Measurements from ENCODE around the gene ABCA4.

The ABCA4 gene

DNA sequence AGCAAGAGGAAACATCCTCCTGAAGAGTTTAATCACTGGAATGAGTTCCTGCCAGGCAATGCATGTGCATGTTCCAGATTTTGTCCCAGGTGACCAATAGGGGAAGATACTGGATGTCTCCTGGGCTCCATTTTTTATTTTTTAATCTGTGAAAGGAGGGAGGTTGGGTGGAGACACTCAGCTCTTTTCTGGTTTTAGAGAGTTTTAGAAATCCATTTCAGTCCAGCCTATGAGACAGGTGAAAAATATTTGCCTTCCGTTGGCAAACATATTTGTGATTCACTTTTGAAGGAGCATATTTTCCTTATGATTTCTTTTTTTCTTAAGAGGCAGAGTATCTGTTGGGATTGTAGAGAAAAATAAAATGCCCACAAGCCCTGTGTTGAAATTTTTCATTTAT is 70.7 kb downstream of the ABCA4 start:
- Histone ChIP-seq H3K36me3 (ENCODE audit: control insufficient read depth in 1 of 2, insufficient read depth in 2 of 2, low read length in 2 of 2) (no peaks in the 10 kb centered on the region), H3K18ac (ENCODE audit: low read length) (no peak overlapping the region), H3K79me2 (ENCODE audit: control insufficient read depth, insufficient read depth, low read length, poor library complexity) (peaks cover 2% of the 10 kb centered on the region), H3K27ac (ENCODE audit: low read depth, low read length) (peak overlapping the region; percentile 98), H2AK5ac (ENCODE audit: low read length) (no peak overlapping the region), H3K27me3 (ENCODE audit: insufficient read depth, low read length) (no peaks in the 10 kb centered on the region), H2BK120ac (ENCODE audit: insufficient read depth, low read length, poor library complexity) (peak overlapping the region; percentile 54), H3K14ac (ENCODE audit: low read length) (no peak overlapping the region), H2AFZ (ENCODE audit: insufficient read depth, low read length, poor library complexity) (no peak overlapping the region), H3K4me3 (ENCODE audit: low read depth, low read length) (no peak overlapping the region), H3K79me1 (ENCODE audit: low read length) (peaks cover 41% of the 10 kb centered on the region), H3K4ac (ENCODE audit: low read depth, low read length) (no peak overlapping the region), H3K4me2 (ENCODE audit: low read length) (no peak overlapping the region), H4K8ac (ENCODE audit: low read depth, low read length) (no peak overlapping the region), H3K4me1 (ENCODE audit: control insufficient read depth in 1 of 2, insufficient read depth in 2 of 2, low read length in 2 of 2) (peaks cover 26 to 27% of the 10 kb centered on the region in 2 experiments), H2BK12ac (ENCODE audit: low read length) (peak overlapping the region; percentile 61), H3K23ac (ENCODE audit: low read length) (no peak overlapping the region), H3K9me3 (ENCODE audit: insufficient read depth, low read depth, low read length) (no peaks in the 10 kb centered on the region), H4K91ac (ENCODE audit: low read depth, low read length) (peak overlapping the region; percentile 84), H2BK5ac (ENCODE audit: low read depth, low read length, poor library complexity) (peak overlapping the region; percentile 61), H4K12ac (ENCODE audit: low read depth, low read length) (no peak overlapping the region), H3K9ac (ENCODE audit: low read length) (no peak overlapping the region)
- WGBS (ENCODE audit: extremely low coverage, insufficient coverage, insufficient read length), result no CpG with 5 or more reads among the region's 1 CpG
- DNase-seq, result peak in 1 of 2 donors; percentile 62

DNA sequence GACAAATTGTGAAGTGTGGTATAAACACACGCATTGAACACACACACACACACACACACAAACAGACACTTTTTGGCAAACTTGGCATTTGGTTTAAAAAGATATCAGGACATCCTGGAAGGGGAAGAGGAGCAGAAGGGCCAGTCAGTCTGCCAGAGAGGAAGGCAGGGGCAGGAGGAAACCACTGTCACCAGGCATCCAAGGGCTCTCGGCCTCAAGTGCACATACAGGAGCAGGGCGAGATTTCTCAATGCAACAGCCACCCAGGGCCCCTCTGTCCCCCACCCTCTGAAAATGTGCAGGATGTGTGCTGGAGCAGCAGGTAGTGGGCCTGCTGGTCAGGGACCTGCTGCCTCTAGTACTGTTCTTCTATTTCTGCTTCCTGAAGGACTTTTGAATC is 71.2 kb downstream of the ABCA4 start:
- peak overlapping the region; percentile 34 for H4K8ac ChIP-seq (ENCODE audit: low read depth, low read length)
- whole genome bisulfite sequencing (ENCODE audit: extremely low coverage, insufficient coverage, insufficient read length), result no CpG with 5 or more reads among the region's 3 CpGs
- H3K9me3 ChIP-seq (ENCODE audit: insufficient read depth, low read depth, low read length), result no peaks in the 10 kb centered on the region

DNA sequence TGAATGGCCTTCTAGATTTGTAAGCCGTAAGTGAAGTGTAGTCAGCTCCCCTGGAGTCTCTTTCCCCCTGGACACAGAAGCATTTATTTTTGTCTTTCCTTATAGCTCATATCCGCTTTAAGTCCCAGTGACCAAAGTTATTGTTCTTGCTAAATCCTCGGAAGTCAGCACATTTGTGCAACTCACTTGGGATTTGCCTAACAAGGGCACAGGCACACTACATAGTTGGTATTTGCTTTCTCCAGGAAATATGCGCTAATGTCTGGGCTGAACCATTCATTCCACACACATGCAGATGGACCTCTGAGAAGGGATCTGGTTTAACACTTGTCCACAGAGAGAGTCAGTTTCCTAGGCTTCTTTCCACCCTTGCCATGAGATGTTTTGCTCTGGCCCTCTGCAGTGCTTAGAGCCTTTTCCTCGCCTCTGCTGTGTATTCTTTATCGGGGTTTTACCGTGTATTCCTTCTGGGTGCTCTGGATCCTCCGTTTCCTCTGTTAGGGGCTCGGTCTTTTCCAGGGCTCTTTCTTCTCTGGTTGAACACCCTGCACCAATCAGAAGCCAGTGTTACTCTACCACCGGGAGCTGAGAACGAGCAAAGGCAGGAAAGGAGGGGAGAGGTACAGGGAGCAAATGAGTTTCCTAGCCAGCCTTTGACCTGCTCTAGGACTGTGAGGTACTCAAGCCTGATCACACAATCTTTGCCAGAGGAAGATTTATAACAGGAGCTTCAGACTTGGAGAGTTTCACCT is 72.4 kb downstream of the ABCA4 start:
- Histone ChIP-seq H3K27me3 (ENCODE audit: insufficient read depth, low read length) (no peaks in the 10 kb centered on the region), H3K9me3 (ENCODE audit: insufficient read depth, low read depth, low read length) (no peaks in the 10 kb centered on the region), H3K27ac (ENCODE audit: low read depth, low read length) (peak overlapping the region; percentile 98), H3K79me1 (ENCODE audit: low read length) (peaks cover 49% of the 10 kb centered on the region), H4K8ac (ENCODE audit: low read depth, low read length) (peak overlapping the region; percentile 48), H3K14ac (ENCODE audit: low read length) (peak overlapping the region; percentile 91), H3K23ac (ENCODE audit: low read length) (no peak overlapping the region), H3K18ac (ENCODE audit: low read length) (peak overlapping the region; percentile 42), H4K91ac (ENCODE audit: low read depth, low read length) (peak overlapping the region; percentile 88), H2AK5ac (ENCODE audit: low read length) (peak overlapping the region; percentile 90), H2BK5ac (ENCODE audit: low read depth, low read length, poor library complexity) (peak overlapping the region; percentile 92), H3K4me2 (ENCODE audit: low read length) (peak overlapping the region; percentile 1), H3K4me3 (ENCODE audit: low read depth, low read length) (no peak overlapping the region), H2BK120ac (ENCODE audit: insufficient read depth, low read length, poor library complexity) (peak overlapping the region; percentile 97), H4K12ac (ENCODE audit: low read depth, low read length) (peak overlapping the region; percentile 59), H2BK12ac (ENCODE audit: low read length) (peak overlapping the region; percentile 90), H3K36me3 (ENCODE audit: control insufficient read depth in 1 of 2, insufficient read depth in 2 of 2, low read length in 2 of 2) (no peaks in the 10 kb centered on the region), H3K9ac (ENCODE audit: low read length) (no peak overlapping the region), H3K4me1 (ENCODE audit: control insufficient read depth in 1 of 2, insufficient read depth in 2 of 2, low read length in 2 of 2) (peaks cover 36% of the 10 kb centered on the region in 2 experiments), H3K4ac (ENCODE audit: low read depth, low read length) (peak overlapping the region; percentile 7), H2AFZ (ENCODE audit: insufficient read depth, low read length, poor library complexity) (peak overlapping the region; percentile 14), H3K79me2 (ENCODE audit: control insufficient read depth, insufficient read depth, low read length, poor library complexity) (peaks cover 6% of the 10 kb centered on the region)
- peak in 1 of 2 donors; percentile 33 for DNase-seq
- no CpG with 5 or more reads among the region's 11 CpGs for WGBS (ENCODE audit: extremely low coverage, insufficient coverage, insufficient read length)

More for the DNA sequence above, 71.2 kb downstream of the ABCA4 start:
- no peak overlapping the region for H3K4ac ChIP-seq (ENCODE audit: low read depth, low read length)
- H3K27me3 ChIP-seq (ENCODE audit: insufficient read depth, low read length), result no peaks in the 10 kb centered on the region
- peak overlapping the region; percentile 98 for H3K27ac ChIP-seq (ENCODE audit: low read depth, low read length)
- peak overlapping the region; percentile 54 for H2BK120ac ChIP-seq (ENCODE audit: insufficient read depth, low read length, poor library complexity)
- H3K14ac ChIP-seq (ENCODE audit: low read length), result peak overlapping the region; percentile 48
- peak overlapping the region; percentile 36 for H2AK5ac ChIP-seq (ENCODE audit: low read length)
- no peak overlapping the region for H3K4me3 ChIP-seq (ENCODE audit: low read depth, low read length)
- H3K36me3 ChIP-seq (ENCODE audit: control insufficient read depth in 1 of 2, insufficient read depth in 2 of 2, low read length in 2 of 2), result no peaks in the 10 kb centered on the region
- DNase-seq, result no peak
- H4K12ac ChIP-seq (ENCODE audit: low read depth, low read length), result peak overlapping the region; percentile 5
- peaks cover 29% of the 10 kb centered on the region in 2 experiments for H3K4me1 ChIP-seq (ENCODE audit: control insufficient read depth in 1 of 2, insufficient read depth in 2 of 2, low read length in 2 of 2)
- peak overlapping the region; percentile 35 for H3K18ac ChIP-seq (ENCODE audit: low read length)
- no peak overlapping the region for H3K4me2 ChIP-seq (ENCODE audit: low read length)
- peak overlapping the region; percentile 61 for H2BK5ac ChIP-seq (ENCODE audit: low read depth, low read length, poor library complexity)
- H3K79me2 ChIP-seq (ENCODE audit: control insufficient read depth, insufficient read depth, low read length, poor library complexity), result peaks cover 3% of the 10 kb centered on the region
- peak overlapping the region; percentile 61 for H2BK12ac ChIP-seq (ENCODE audit: low read length)
- H4K91ac ChIP-seq (ENCODE audit: low read depth, low read length), result peak overlapping the region; percentile 84
- no peak overlapping the region for H3K9ac ChIP-seq (ENCODE audit: low read length)
- H3K23ac ChIP-seq (ENCODE audit: low read length), result no peak overlapping the region
- H3K79me1 ChIP-seq (ENCODE audit: low read length), result peaks cover 44% of the 10 kb centered on the region
- peak overlapping the region; percentile 17 for H2AFZ ChIP-seq (ENCODE audit: insufficient read depth, low read length, poor library complexity)

DNA sequence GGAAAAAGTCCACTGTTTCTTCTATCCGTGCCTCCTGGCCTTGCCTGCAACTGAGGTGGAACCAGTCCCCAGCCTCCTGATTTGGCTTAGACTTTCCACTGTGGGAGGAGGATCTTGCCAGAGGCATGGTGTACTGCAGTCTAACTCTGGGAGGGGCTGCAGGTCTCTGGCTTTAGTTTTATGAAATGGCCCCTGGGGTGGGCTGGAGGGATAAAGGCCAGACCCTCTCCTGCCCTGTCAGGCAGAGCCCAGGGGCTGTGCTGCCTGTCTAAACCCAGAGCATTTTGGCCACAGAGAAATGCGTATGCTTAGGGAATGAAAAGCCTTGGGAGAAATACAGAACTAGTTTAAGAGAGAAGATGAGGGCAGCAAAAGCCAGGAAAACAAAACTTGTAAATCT is 73.0 kb downstream of the ABCA4 start:
- Histone ChIP-seq H3K4me1 (ENCODE audit: control insufficient read depth in 1 of 2, insufficient read depth in 2 of 2, low read length in 2 of 2) (peaks cover 36% of the 10 kb centered on the region in 2 experiments), H3K23ac (ENCODE audit: low read length) (no peak overlapping the region), H2AFZ (ENCODE audit: insufficient read depth, low read length, poor library complexity) (no peak overlapping the region), H3K27ac (ENCODE audit: low read depth, low read length) (peak overlapping the region; percentile 98), H4K12ac (ENCODE audit: low read depth, low read length) (no peak overlapping the region), H3K4me3 (ENCODE audit: low read depth, low read length) (no peak overlapping the region), H2BK120ac (ENCODE audit: insufficient read depth, low read length, poor library complexity) (peak overlapping the region; percentile 99), H3K4ac (ENCODE audit: low read depth, low read length) (peak overlapping the region; percentile 35), H3K79me1 (ENCODE audit: low read length) (peaks cover 49% of the 10 kb centered on the region), H3K36me3 (ENCODE audit: control insufficient read depth in 1 of 2, insufficient read depth in 2 of 2, low read length in 2 of 2) (no peaks in the 10 kb centered on the region), H2AK5ac (ENCODE audit: low read length) (no peak overlapping the region), H3K18ac (ENCODE audit: low read length) (peak overlapping the region; percentile 48), H3K79me2 (ENCODE audit: control insufficient read depth, insufficient read depth, low read length, poor library complexity) (peaks cover 6% of the 10 kb centered on the region), H3K9me3 (ENCODE audit: insufficient read depth, low read depth, low read length) (no peaks in the 10 kb centered on the region), H4K8ac (ENCODE audit: low read depth, low read length) (peak overlapping the region; percentile 51), H3K14ac (ENCODE audit: low read length) (peak overlapping the region; percentile 91), H3K4me2 (ENCODE audit: low read length) (peak overlapping the region; percentile 1), H2BK5ac (ENCODE audit: low read depth, low read length, poor library complexity) (peak overlapping the region; percentile 92), H2BK12ac (ENCODE audit: low read length) (peak overlapping the region; percentile 89), H3K9ac (ENCODE audit: low read length) (no peak overlapping the region), H3K27me3 (ENCODE audit: insufficient read depth, low read length) (no peaks in the 10 kb centered on the region), H4K91ac (ENCODE audit: low read depth, low read length) (peak overlapping the region; percentile 88)
- WGBS (ENCODE audit: extremely low coverage, insufficient coverage, insufficient read length), result no CpG with 5 or more reads among the region's 2 CpGs
- peak in 1 of 2 donors; percentile 8 for DNase-seq
